ENCODE measurements around the gene ISLR2.

Gene ISLR2

GRCh38 chr15:74182131-74182530 is 51.7 kb downstream of the ISLR2 start:
- DNase-seq (ENCODE audit: low read depth): no peak
- no peak overlapping the region for H3K4me3 ChIP-seq (ENCODE audit: low read depth, low read length)
- no peak for TF ChIP-seq CTCF (IDR thresholded peaks at IDR 0.05; ENCODE audit: control insufficient read depth, extremely low read depth, insufficient read depth)

DNA sequence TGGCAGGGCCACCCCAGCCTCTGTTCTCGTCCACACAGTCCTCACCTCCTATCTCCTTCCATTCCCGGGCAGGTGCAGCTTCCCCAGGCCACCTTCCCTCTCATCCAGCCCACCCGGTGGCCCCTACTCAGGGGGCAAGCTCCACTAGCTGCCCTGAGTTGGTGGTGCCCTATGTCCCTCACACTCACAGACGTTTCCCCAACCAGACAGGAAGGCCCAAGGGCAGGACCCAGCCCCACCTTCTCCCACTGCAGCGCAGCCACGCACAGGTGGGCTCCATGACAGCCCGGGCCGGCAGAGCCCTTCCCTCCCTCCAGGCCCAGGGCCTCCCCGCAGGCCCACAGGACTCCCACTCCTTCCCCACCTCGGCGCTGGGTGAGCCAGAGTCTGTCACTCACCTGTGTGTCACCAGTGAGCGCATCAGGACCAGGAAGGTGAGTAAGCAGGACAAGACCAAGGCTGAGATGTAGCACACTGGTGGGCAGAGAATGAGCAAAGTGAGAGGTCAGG is 54.3 kb downstream of the ISLR2 start:
- no peak for DNase-seq (ENCODE audit: low read depth)
- no peak overlapping the region for H3K4me3 ChIP-seq (ENCODE audit: low read depth, low read length)
- TF ChIP-seq CTCF (IDR thresholded peaks at IDR 0.05; ENCODE audit: control insufficient read depth, extremely low read depth, insufficient read depth): no peak

DNA sequence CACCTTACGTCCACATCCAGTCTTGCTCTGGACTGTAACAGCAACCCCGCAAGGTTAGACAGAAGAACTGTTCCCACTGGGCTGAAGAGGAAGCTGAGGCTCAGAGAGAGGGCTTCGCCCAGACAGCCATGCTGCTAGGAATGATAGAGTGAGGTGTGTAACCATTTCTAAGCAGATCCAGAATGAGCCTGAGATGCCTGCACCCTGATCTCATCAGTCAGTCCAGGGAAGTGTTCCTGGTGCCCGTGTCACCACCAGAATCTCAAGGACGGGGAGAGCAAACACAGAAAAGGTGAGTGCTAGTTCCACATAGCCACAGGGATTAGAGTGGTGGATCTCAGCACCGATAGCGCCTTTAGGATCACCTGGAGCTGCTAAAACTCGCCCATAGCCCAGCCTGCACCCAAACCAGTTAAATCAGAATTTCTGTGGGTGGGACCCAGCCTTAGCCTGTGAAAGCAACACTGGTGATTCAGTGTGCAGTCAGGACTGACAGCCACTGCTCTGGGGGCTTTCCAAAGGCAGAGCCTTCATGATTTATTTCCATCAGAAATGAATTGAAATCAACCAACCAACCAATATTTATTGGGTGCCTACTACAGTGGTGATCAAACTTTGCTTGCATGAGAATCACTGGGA is 55.4 kb downstream of the ISLR2 start:
- H3K4me3 ChIP-seq (ENCODE audit: low read depth, low read length): no peak overlapping the region
- no peak for TF ChIP-seq CTCF (IDR thresholded peaks at IDR 0.05; ENCODE audit: control insufficient read depth, extremely low read depth, insufficient read depth)
- no peak for DNase-seq (ENCODE audit: low read depth)
